Tibial nerve (tissue), 4 donors: Measurements from ENCODE around the gene TSHZ2.

Experiments
- EP300 ChIP-seq, 2 donors: sonication (generic); formaldehyde crosslinking; IDR thresholded peaks; one replicate each; pipeline ENCODE4 v1.6.1; 2017; ENCODE audit warnings: antibody characterized with exemption in 2 of 2, mild to moderate bottlenecking in 1 of 2
- POLR2A ChIP-seq, 2 donors: fragments of 450-650 bp; IDR thresholded peaks; one replicate each; pipeline ENCODE4 v1.6.1; 2017; ENCODE audit warnings: antibody characterized with exemption in 2 of 2, mild to moderate bottlenecking in 2 of 2, moderate library complexity in 2 of 2
- TF ChIP-seq, protein P1 (sequence below), 5 experiments: fragments of 200-600 bp in 3 of 5; fragments of 450-650 bp in 2 of 5; sonication (generic) in 3 of 5; IDR thresholded peaks; one replicate each; pipeline ENCODE4 v1.5.1; 2016 to 2019; ENCODE audit warnings: antibody characterized with exemption in 5 of 5, mild to moderate bottlenecking in 3 of 5, moderate library complexity in 2 of 5

- TF ChIP-seq, protein P1, sequence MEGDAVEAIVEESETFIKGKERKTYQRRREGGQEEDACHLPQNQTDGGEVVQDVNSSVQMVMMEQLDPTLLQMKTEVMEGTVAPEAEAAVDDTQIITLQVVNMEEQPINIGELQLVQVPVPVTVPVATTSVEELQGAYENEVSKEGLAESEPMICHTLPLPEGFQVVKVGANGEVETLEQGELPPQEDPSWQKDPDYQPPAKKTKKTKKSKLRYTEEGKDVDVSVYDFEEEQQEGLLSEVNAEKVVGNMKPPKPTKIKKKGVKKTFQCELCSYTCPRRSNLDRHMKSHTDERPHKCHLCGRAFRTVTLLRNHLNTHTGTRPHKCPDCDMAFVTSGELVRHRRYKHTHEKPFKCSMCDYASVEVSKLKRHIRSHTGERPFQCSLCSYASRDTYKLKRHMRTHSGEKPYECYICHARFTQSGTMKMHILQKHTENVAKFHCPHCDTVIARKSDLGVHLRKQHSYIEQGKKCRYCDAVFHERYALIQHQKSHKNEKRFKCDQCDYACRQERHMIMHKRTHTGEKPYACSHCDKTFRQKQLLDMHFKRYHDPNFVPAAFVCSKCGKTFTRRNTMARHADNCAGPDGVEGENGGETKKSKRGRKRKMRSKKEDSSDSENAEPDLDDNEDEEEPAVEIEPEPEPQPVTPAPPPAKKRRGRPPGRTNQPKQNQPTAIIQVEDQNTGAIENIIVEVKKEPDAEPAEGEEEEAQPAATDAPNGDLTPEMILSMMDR (IDR thresholded peaks at IDR 0.05) = peak in 3 of 5 experiments; percentile 14 to 44 (median 16)
- no peak for TF ChIP-seq POLR2A (IDR thresholded peaks at IDR 0.05)
- no peak for TF ChIP-seq EP300 (IDR thresholded peaks at IDR 0.05)
Measured at GRCh38 chr20:53413186-53413631, 441.1 kb downstream of the TSHZ2 start.
